ENCODE measurements around the gene CMTM6.

Gene CMTM6

DNA sequence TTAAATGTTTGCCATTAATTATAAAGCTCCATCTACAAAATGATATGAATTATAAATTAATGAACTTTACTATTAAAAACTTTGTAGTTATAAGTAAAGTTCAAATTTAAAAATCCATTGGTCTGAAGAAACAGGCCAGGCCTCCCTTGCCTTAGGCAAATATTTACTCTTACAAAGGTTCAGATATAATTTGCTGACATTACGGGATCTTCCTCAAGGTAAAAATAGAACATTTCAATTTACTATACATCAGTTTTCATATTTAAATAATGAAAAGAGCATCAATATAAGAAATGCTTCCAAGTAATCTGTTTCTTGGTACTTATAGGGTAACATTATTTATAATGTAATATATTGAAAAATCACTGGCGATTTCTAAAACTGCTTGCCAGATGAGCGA lies 3.7 kb downstream of the CMTM6 start:
- no peaks in the 10 kb centered on the region for H3K9me3 ChIP-seq (ENCODE audit: insufficient read depth, low read depth, low read length)
- H3K9ac ChIP-seq (ENCODE audit: low read depth, low read length, poor library complexity, severe bottlenecking) = peak overlapping the region; percentile 91
- TF ChIP-seq EZH2phosphoT487 (IDR thresholded peaks at IDR 0.05; ENCODE audit: borderline replicate concordance) (no peak), CTCF (conservative IDR thresholded peaks at IDR 0.05; ENCODE audit: low read length) (no peak)
- H3K9me2 ChIP-seq (replicated peaks; ENCODE audit: low read depth, low read length) = no peaks in the 10 kb centered on the region
- H4K20me1 ChIP-seq (ENCODE audit: insufficient read depth, low read length, poor library complexity, severe bottlenecking) = peaks cover 65% of the 10 kb centered on the region
- H3K79me2 ChIP-seq (ENCODE audit: insufficient read depth, low read length) = peaks cover 79% of the 10 kb centered on the region
- H3K36me3 ChIP-seq (ENCODE audit: insufficient read depth, low read length) = no peaks in the 10 kb centered on the region
- H2AFZ ChIP-seq (ENCODE audit: low read length) = no peak overlapping the region
- peak overlapping the region; percentile 94 for H3K4me2 ChIP-seq (ENCODE audit: low read depth, low read length, poor library complexity, severe bottlenecking)
- peaks cover 4% of the 10 kb centered on the region for H3F3A ChIP-seq (ENCODE audit: low read depth)
- no peaks in the 10 kb centered on the region for H3K27me3 ChIP-seq (ENCODE audit: insufficient read depth, low read length, poor library complexity, severe bottlenecking)
- peaks cover 63% of the 10 kb centered on the region for H3K4me1 ChIP-seq (ENCODE audit: insufficient read depth, low read length, poor library complexity, severe bottlenecking)
- H3K4me3 ChIP-seq (ENCODE audit: low read length, poor library complexity, severe bottlenecking) = peak overlapping the region; percentile 82

DNA sequence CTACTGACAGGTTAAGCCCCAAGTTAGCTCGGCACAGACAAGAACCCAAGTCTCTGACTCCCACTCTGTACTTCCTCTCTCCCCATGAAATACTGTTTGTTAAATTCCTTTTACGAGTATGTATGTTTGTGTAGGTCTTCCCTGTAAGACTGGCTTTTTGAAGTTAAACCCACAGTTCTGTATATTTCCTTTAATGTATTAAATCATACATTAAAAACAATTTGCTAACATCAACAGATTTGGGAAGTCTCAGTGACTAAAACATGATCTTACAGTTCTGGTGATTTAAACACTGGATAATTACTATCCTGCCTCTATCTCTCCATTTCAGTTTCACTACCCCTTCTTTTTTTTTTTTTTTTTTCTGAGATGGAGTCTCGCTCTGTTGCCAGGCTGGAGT lies 4.4 kb downstream of the CMTM6 start:
- peak overlapping the region; percentile 23 for H3K4me3 ChIP-seq (ENCODE audit: low read length, poor library complexity, severe bottlenecking)
- TF ChIP-seq CTCF (conservative IDR thresholded peaks at IDR 0.05; ENCODE audit: low read length) (no peak), EZH2phosphoT487 (IDR thresholded peaks at IDR 0.05; ENCODE audit: borderline replicate concordance) (no peak)
- H4K20me1 ChIP-seq (ENCODE audit: insufficient read depth, low read length, poor library complexity, severe bottlenecking) = peaks cover 72% of the 10 kb centered on the region
- H3K9me3 ChIP-seq (ENCODE audit: insufficient read depth, low read depth, low read length) = no peaks in the 10 kb centered on the region
- no peaks in the 10 kb centered on the region for H3K27me3 ChIP-seq (ENCODE audit: insufficient read depth, low read length, poor library complexity, severe bottlenecking)
- H3K36me3 ChIP-seq (ENCODE audit: insufficient read depth, low read length) = no peaks in the 10 kb centered on the region
- no peak overlapping the region for H2AFZ ChIP-seq (ENCODE audit: low read length)
- H3K9me2 ChIP-seq (replicated peaks; ENCODE audit: low read depth, low read length) = no peaks in the 10 kb centered on the region
- peaks cover 66% of the 10 kb centered on the region for H3K4me1 ChIP-seq (ENCODE audit: insufficient read depth, low read length, poor library complexity, severe bottlenecking)
- H3K4me2 ChIP-seq (ENCODE audit: low read depth, low read length, poor library complexity, severe bottlenecking) = peak overlapping the region; percentile 64
- peaks cover 86% of the 10 kb centered on the region for H3K79me2 ChIP-seq (ENCODE audit: insufficient read depth, low read length)
- H3F3A ChIP-seq (ENCODE audit: low read depth) = peaks cover 4% of the 10 kb centered on the region
- H3K9ac ChIP-seq (ENCODE audit: low read depth, low read length, poor library complexity, severe bottlenecking) = no peak overlapping the region

GRCh38 chr3:32495609-32496008 lies 7.0 kb downstream of the CMTM6 start:
- peak overlapping the region; percentile 6 for H3K4me3 ChIP-seq (ENCODE audit: low read length, poor library complexity, severe bottlenecking)
- H3F3A ChIP-seq (ENCODE audit: low read depth) = no peaks in the 10 kb centered on the region
- H4K20me1 ChIP-seq (ENCODE audit: insufficient read depth, low read length, poor library complexity, severe bottlenecking) = peaks cover 83% of the 10 kb centered on the region
- no peak overlapping the region for H2AFZ ChIP-seq (ENCODE audit: low read length)
- H3K4me2 ChIP-seq (ENCODE audit: low read depth, low read length, poor library complexity, severe bottlenecking) = peak overlapping the region; percentile 58
- no peak for TF ChIP-seq CTCF (conservative IDR thresholded peaks at IDR 0.05; ENCODE audit: low read length)
- TF ChIP-seq EZH2phosphoT487 (IDR thresholded peaks at IDR 0.05; ENCODE audit: borderline replicate concordance) = no peak
- H3K27me3 ChIP-seq (ENCODE audit: insufficient read depth, low read length, poor library complexity, severe bottlenecking) = no peaks in the 10 kb centered on the region
- no peaks in the 10 kb centered on the region for H3K36me3 ChIP-seq (ENCODE audit: insufficient read depth, low read length)
- H3K9me3 ChIP-seq (ENCODE audit: insufficient read depth, low read depth, low read length) = no peaks in the 10 kb centered on the region
- peaks cover 94% of the 10 kb centered on the region for H3K79me2 ChIP-seq (ENCODE audit: insufficient read depth, low read length)
- no peaks in the 10 kb centered on the region for H3K9me2 ChIP-seq (replicated peaks; ENCODE audit: low read depth, low read length)
- no peak overlapping the region for H3K9ac ChIP-seq (ENCODE audit: low read depth, low read length, poor library complexity, severe bottlenecking)
- peaks cover 64% of the 10 kb centered on the region for H3K4me1 ChIP-seq (ENCODE audit: insufficient read depth, low read length, poor library complexity, severe bottlenecking)
